ENCODE measurements around the gene CENPH.
"Not testable (repeated sequence)": the region's sequence is repeated elsewhere in the genome, so short reads cannot be mapped to it uniquely, and the experiment has no call there.

The CENPH gene

GRCh38 chr5:69189162-69190086, at the start of gene CENPH:
Gene CENPH (plus strand): TSS chr5:69189583. CDS start chr5:69189635, 52 bp downstream.
- Mint-ChIP-seq H3K4me3 (peak within 1 kb of the TSS; percentile 98), H3K36me3 (ENCODE audit: low read depth) (peaks cover 11% of the 10 kb centered on the region), H3K27ac (peak within 1 kb of the TSS; percentile 96), H3K4me1 (ENCODE audit: low read depth) (peaks cover 15% of the 10 kb centered on the region), H3K9me3 (no peaks in the 10 kb centered on the region), H3K27me3 (no peaks in the 10 kb centered on the region)

- not testable (repeated sequence) for H3K4me1 Mint-ChIP-seq (ENCODE audit: low read depth); H3K27me3 Mint-ChIP-seq; H3K9me3 Mint-ChIP-seq; H3K27ac Mint-ChIP-seq; H3K4me3 Mint-ChIP-seq; H3K36me3 Mint-ChIP-seq (ENCODE audit: low read depth)
Observed at GRCh38 chr5:69140239-69140638, 49.1 kb upstream of the CENPH start.

GRCh38 chr5:69140827-69141226, 48.6 kb upstream of the CENPH start:
- H3K27me3 Mint-ChIP-seq: no peaks in the 10 kb centered on the region
- H3K9me3 Mint-ChIP-seq: peaks cover 7% of the 10 kb centered on the region
- H3K36me3 Mint-ChIP-seq (ENCODE audit: low read depth): no peaks in the 10 kb centered on the region
- no peaks in the 10 kb centered on the region for H3K4me1 Mint-ChIP-seq (ENCODE audit: low read depth)
- no peak overlapping the region for H3K27ac Mint-ChIP-seq
- no peak overlapping the region for H3K4me3 Mint-ChIP-seq

- not testable (repeated sequence) for H3K36me3 Mint-ChIP-seq (ENCODE audit: low read depth); H3K9me3 Mint-ChIP-seq; H3K27me3 Mint-ChIP-seq; H3K4me3 Mint-ChIP-seq; H3K4me1 Mint-ChIP-seq (ENCODE audit: low read depth); H3K27ac Mint-ChIP-seq
Observed at GRCh38 chr5:69148576-69148975, 40.8 kb upstream of the CENPH start.

GRCh38 chr5:69148981-69149675, 40.3 kb upstream of the CENPH start:
- no peaks in the 10 kb centered on the region for H3K27me3 Mint-ChIP-seq
- H3K27ac Mint-ChIP-seq: no peak overlapping the region
- peaks cover 3% of the 10 kb centered on the region for H3K36me3 Mint-ChIP-seq (ENCODE audit: low read depth)
- no peaks in the 10 kb centered on the region for H3K4me1 Mint-ChIP-seq (ENCODE audit: low read depth)
- H3K4me3 Mint-ChIP-seq: no peak overlapping the region
- H3K9me3 Mint-ChIP-seq: no peaks in the 10 kb centered on the region

GRCh38 chr5:69149676-69150010, 39.7 kb upstream of the CENPH start:
- Mint-ChIP-seq H3K9me3 (no peaks in the 10 kb centered on the region), H3K4me3 (no peak overlapping the region), H3K4me1 (ENCODE audit: low read depth) (no peaks in the 10 kb centered on the region), H3K36me3 (ENCODE audit: low read depth) (peaks cover 3% of the 10 kb centered on the region), H3K27ac (no peak overlapping the region), H3K27me3 (no peaks in the 10 kb centered on the region)

- H3K4me3 Mint-ChIP-seq: no peak overlapping the region
- no peak overlapping the region for H3K27ac Mint-ChIP-seq
- H3K4me1 Mint-ChIP-seq (ENCODE audit: low read depth): no peaks in the 10 kb centered on the region
- H3K27me3 Mint-ChIP-seq: no peaks in the 10 kb centered on the region
- H3K36me3 Mint-ChIP-seq (ENCODE audit: low read depth): no peaks in the 10 kb centered on the region
- H3K9me3 Mint-ChIP-seq: no peaks in the 10 kb centered on the region
Observed at GRCh38 chr5:69152731-69153130, 36.7 kb upstream of the CENPH start.

- H3K4me3 Mint-ChIP-seq: no peak overlapping the region
- H3K27me3 Mint-ChIP-seq: no peaks in the 10 kb centered on the region
- H3K27ac Mint-ChIP-seq: no peak overlapping the region
- H3K9me3 Mint-ChIP-seq: no peaks in the 10 kb centered on the region
- no peaks in the 10 kb centered on the region for H3K4me1 Mint-ChIP-seq (ENCODE audit: low read depth)
- no peaks in the 10 kb centered on the region for H3K36me3 Mint-ChIP-seq (ENCODE audit: low read depth)
Observed at GRCh38 chr5:69156456-69156855, 32.9 kb upstream of the CENPH start.

- no peaks in the 10 kb centered on the region for H3K4me1 Mint-ChIP-seq (ENCODE audit: low read depth)
- no peaks in the 10 kb centered on the region for H3K27me3 Mint-ChIP-seq
- H3K9me3 Mint-ChIP-seq: no peaks in the 10 kb centered on the region
- no peak overlapping the region for H3K4me3 Mint-ChIP-seq
- H3K27ac Mint-ChIP-seq: no peak overlapping the region
- no peaks in the 10 kb centered on the region for H3K36me3 Mint-ChIP-seq (ENCODE audit: low read depth)
Observed at GRCh38 chr5:69158039-69158438, 31.3 kb upstream of the CENPH start.

GRCh38 chr5:69160651-69161050, 28.7 kb upstream of the CENPH start:
- Mint-ChIP-seq H3K4me1 (ENCODE audit: low read depth) (peaks cover under 1% of the 10 kb centered on the region), H3K4me3 (no peak overlapping the region), H3K27me3 (no peaks in the 10 kb centered on the region), H3K27ac (no peak overlapping the region), H3K36me3 (ENCODE audit: low read depth) (no peaks in the 10 kb centered on the region), H3K9me3 (no peaks in the 10 kb centered on the region)

- H3K4me3 Mint-ChIP-seq: peak within 1 kb of the TSS; percentile 93
- H3K27ac Mint-ChIP-seq: peak within 1 kb of the TSS; percentile 82
- peaks cover 45% of the 10 kb centered on the region for H3K36me3 Mint-ChIP-seq (ENCODE audit: low read depth)
- no peaks in the 10 kb centered on the region for H3K9me3 Mint-ChIP-seq
- no peaks in the 10 kb centered on the region for H3K27me3 Mint-ChIP-seq
- H3K4me1 Mint-ChIP-seq (ENCODE audit: low read depth): peaks cover 36% of the 10 kb centered on the region
Observed at GRCh38 chr5:69166686-69167492, 22.5 kb upstream of the CENPH start, which contains the start of gene CCNB1. Gene CCNB1 (plus strand): TSS chr5:69167150. CDS start chr5:69167263, 113 bp downstream.

- no peaks in the 10 kb centered on the region for H3K9me3 Mint-ChIP-seq
Observed at GRCh38 chr5:69167493-69167855, 21.9 kb upstream of the CENPH start.

GRCh38 chr5:69167929-69168328, 21.5 kb upstream of the CENPH start:
- peak overlapping the region; percentile 82 for H3K27ac Mint-ChIP-seq
- H3K4me1 Mint-ChIP-seq (ENCODE audit: low read depth): peaks cover 36% of the 10 kb centered on the region
- H3K9me3 Mint-ChIP-seq: no peaks in the 10 kb centered on the region
- H3K27me3 Mint-ChIP-seq: no peaks in the 10 kb centered on the region
- H3K36me3 Mint-ChIP-seq (ENCODE audit: low read depth): peaks cover 54% of the 10 kb centered on the region
- peak overlapping the region; percentile 93 for H3K4me3 Mint-ChIP-seq

More at GRCh38 chr5:69167493-69167855, 21.9 kb upstream of the CENPH start:
- Mint-ChIP-seq H3K4me1 (ENCODE audit: low read depth) (peaks cover 36% of the 10 kb centered on the region), H3K27me3 (no peaks in the 10 kb centered on the region), H3K27ac (peak overlapping the region; percentile 82), H3K36me3 (ENCODE audit: low read depth) (peaks cover 49% of the 10 kb centered on the region), H3K4me3 (peak overlapping the region; percentile 93)

- Mint-ChIP-seq H3K4me1 (ENCODE audit: low read depth) (peaks cover 36% of the 10 kb centered on the region), H3K4me3 (no peak overlapping the region), H3K9me3 (no peaks in the 10 kb centered on the region), H3K36me3 (ENCODE audit: low read depth) (peaks cover 80% of the 10 kb centered on the region), H3K27ac (no peak overlapping the region), H3K27me3 (no peaks in the 10 kb centered on the region)
Observed at GRCh38 chr5:69170495-69170894, 18.9 kb upstream of the CENPH start.

GRCh38 chr5:69170969-69171368, 18.4 kb upstream of the CENPH start:
- H3K4me3 Mint-ChIP-seq: no peak overlapping the region
- peaks cover 32% of the 10 kb centered on the region for H3K4me1 Mint-ChIP-seq (ENCODE audit: low read depth)
- no peaks in the 10 kb centered on the region for H3K27me3 Mint-ChIP-seq
- H3K36me3 Mint-ChIP-seq (ENCODE audit: low read depth): peaks cover 83% of the 10 kb centered on the region
- H3K27ac Mint-ChIP-seq: no peak overlapping the region
- no peaks in the 10 kb centered on the region for H3K9me3 Mint-ChIP-seq
